Endothelial cell of umbilical vein (primary cell): ENCODE measurements around the gene CABCOCO1. TPM values are rescaled to one million over a fixed set of nuclear protein-coding genes. Genes with fewer than 3 reads are reported as not detected.
A peak's percentile ranks its signal among the peaks of the same experiment; 100 is the strongest.

ENCODE experiments used
- BruUV-seq: library from RNA; stranded (reverse); fragments of 400-500 nt; replicated peaks from 2 replicates; lab custom pipeline; 2021; lab: Mats Ljungman, UMichigan
- CTCF ChIA-PET: fragments of 300-600, 350-600 bp; sonication (Branson Sonifier 250); formaldehyde crosslinking; loops from one replicate; lab custom pipeline; 2021; ENCODE audit warnings: antibody characterized with exemption, inconsistent platforms; lab: Charles Lee
- POLR2A ChIA-PET: fragments of 300-600, 350-600 bp; sonication (Branson Sonifier 250); formaldehyde crosslinking; loops from one replicate; lab custom pipeline; 2021; ENCODE audit warnings: antibody characterized with exemption, inconsistent platforms; lab: Charles Lee
- DNase-seq: peaks from one replicate; pipeline ENCODE4 v3.0.0-alpha.2; 2011; ENCODE audit warnings: low read depth, low spot score
- FAIRE-seq: peaks from 2 replicates; lab custom pipeline; 2011; peaks lifted over from hg19 to GRCh38; lab: Jason Lieb, UNC
- H2AFZ ChIP-seq: 2 replicates; pipeline ENCODE4 v1.6.0; 2012; ENCODE audit warnings: low read depth, low read length, control low read depth, inconsistent platforms
- H3K27ac ChIP-seq: 2 replicates; pipeline ENCODE4 v1.5.1; 2011; ENCODE audit warnings: low read depth, mild to moderate bottlenecking, control low read depth, low read length, moderate library complexity; ENCODE audit not compliant: insufficient read depth
- H3K27me3 ChIP-seq, 2 experiments: 2 replicates each; pipeline versions ENCODE4 v1.6.0 to v1.6.1; 2011; ENCODE audit warnings: low read length in 2 of 2, mixed read lengths in 1 of 2; ENCODE audit not compliant: control insufficient read depth in 2 of 2, insufficient read depth in 2 of 2
- H3K36me3 ChIP-seq, 2 experiments: 2 replicates in 1 of 2; 3 replicates in 1 of 2; pipeline ENCODE4 v1.5.1; 2011; ENCODE audit warnings: low read length in 2 of 2, mild to moderate bottlenecking in 1 of 2, moderate library complexity in 1 of 2; ENCODE audit not compliant: control insufficient read depth in 2 of 2, insufficient read depth in 2 of 2; ENCODE audit errors: extremely low read depth in 1 of 2
- H3K4me1 ChIP-seq: 3 replicates; pipeline ENCODE4 v1.5.1; 2011; ENCODE audit warnings: mild to moderate bottlenecking, low read length; ENCODE audit not compliant: control insufficient read depth, insufficient read depth; ENCODE audit errors: extremely low read depth
- H3K4me2 ChIP-seq: 2 replicates; pipeline ENCODE4 v1.6.1; 2011; ENCODE audit warnings: low read length, control low read depth, mixed read lengths; ENCODE audit not compliant: insufficient read depth
- H3K4me3 ChIP-seq, 3 experiments: fragments of 200-600 bp in 1 of 3; sonication (generic), shearing (Covaris generic) in 1 of 3; replicated peaks in 1 of 3; 2 replicates each; pipeline ENCODE4 v1.5.1; 2011 to 2016; ENCODE audit warnings: control low read depth in 3 of 3, low read length in 3 of 3, mild to moderate bottlenecking in 2 of 3, inconsistent platforms in 1 of 3, low read depth in 1 of 3, moderate library complexity in 1 of 3; ENCODE audit not compliant: insufficient read depth in 1 of 3
- H3K79me2 ChIP-seq: 2 replicates; pipeline ENCODE4 v1.6.0; 2012; ENCODE audit warnings: low read length, inconsistent platforms; ENCODE audit not compliant: control insufficient read depth, insufficient read depth
- H3K9ac ChIP-seq: replicated peaks from 2 replicates; pipeline ENCODE3; 2011; ENCODE audit warnings: low read length, control low read depth; ENCODE audit not compliant: insufficient read depth; ENCODE audit errors: extremely low read depth
- H3K9me1 ChIP-seq: replicated peaks from 3 replicates; pipeline ENCODE4 v1.6.0; 2011; ENCODE audit warnings: mild to moderate bottlenecking, low read length; ENCODE audit not compliant: control insufficient read depth, insufficient read depth; ENCODE audit errors: extremely low read depth
- H3K9me3 ChIP-seq: replicated peaks from 2 replicates; pipeline ENCODE4 v1.5.1; 2012; ENCODE audit warnings: low read length, inconsistent platforms; ENCODE audit not compliant: control insufficient read depth, insufficient read depth
- H4K20me1 ChIP-seq: replicated peaks from 2 replicates; pipeline ENCODE3; 2011; ENCODE audit warnings: mild to moderate bottlenecking, low read length; ENCODE audit not compliant: control insufficient read depth, insufficient read depth; ENCODE audit errors: extremely low read depth
- CTCF ChIP-seq, 2 donors: IDR thresholded peaks; 1 replicate in 1 of 2; 2 replicates in 1 of 2; pipeline ENCODE4 v1.5.1; 2011; ENCODE audit warnings: low read length in 2 of 2, mild to moderate bottlenecking in 2 of 2, moderate library complexity in 2 of 2, control low read depth in 1 of 2, inconsistent platforms in 1 of 2, low read depth in 1 of 2; ENCODE audit not compliant: insufficient read depth in 1 of 2; ENCODE audit errors: extremely low read depth in 1 of 2
- FOS ChIP-seq: IDR thresholded peaks from 2 replicates; pipeline ENCODE4 v1.6.1; 2011; ENCODE audit warnings: mild to moderate bottlenecking, low read length, moderate library complexity, borderline replicate concordance; ENCODE audit not compliant: insufficient read depth
- GATA2 ChIP-seq: IDR thresholded peaks from 2 replicates; pipeline ENCODE4 v1.7.0; 2011; ENCODE audit warnings: low read depth, mild to moderate bottlenecking, moderate library complexity, mixed read lengths, low read length; ENCODE audit not compliant: insufficient read length, insufficient read depth
- JUN ChIP-seq: IDR thresholded peaks from 2 replicates; pipeline ENCODE4 v1.6.1; 2011; ENCODE audit warnings: borderline replicate concordance, low read depth; ENCODE audit not compliant: insufficient read length, insufficient read depth
- MYC ChIP-seq: IDR thresholded peaks from one replicate; pipeline ENCODE4 v1.6.1; 2011; ENCODE audit warnings: mild to moderate bottlenecking, low read depth, low read length
- POLR2A ChIP-seq: IDR thresholded peaks from 2 replicates; pipeline ENCODE4 v1.6.1; 2012; ENCODE audit warnings: low read depth, mild to moderate bottlenecking, control low read depth, low read length
- POLR2AphosphoS5 ChIP-seq: IDR thresholded peaks from 2 replicates; pipeline ENCODE4 v1.6.1; 2012; ENCODE audit warnings: low read depth, mild to moderate bottlenecking, control low read depth, low read length, moderate library complexity; ENCODE audit not compliant: insufficient read depth
- dilution Hi-C: fragments of 300-500 bp; cut with MboI; formaldehyde crosslinking; loops from one replicate; pipeline ENCODE4 v1.15.0; 2019; ENCODE audit warnings: low sequenced_read_pairs; ENCODE audit not compliant: extremely low pct_ligation_motif_present
- intact Hi-C: fragments of 100-400 bp; cut with micrococcal nuclease; formaldehyde crosslinking; loops from one replicate; pipeline ENCODE4 v1.10.0; 2022
- polyA plus RNA-seq, 4 experiments: library from polyadenylated mRNA; depleted of rRNA in 3 of 4; stranded (reverse) in 3 of 4; unstranded in 1 of 4; fragments of >200 nt; gene quantifications; 2 replicates each; pipeline versions ENCODE4 v1.2.1 to v1.2.3, GENCODE V29; 2011 to 2012; ENCODE audit warnings: missing spikeins in 1 of 4
- total RNA-seq: library from RNA; stranded (reverse); gene quantifications from 2 replicates; pipeline ENCODE4 v1.2.3, GENCODE V29; 2021
- TF ChIP-seq, protein P1 (sequence below): IDR thresholded peaks from 2 replicates; pipeline ENCODE4 v1.6.1; 2011; ENCODE audit not compliant: insufficient read depth, insufficient read length

CABCOCO1 gene
- total and polyA plus RNA-seq, 2 donors (not counting 3 experiments of a cell fraction or from before 2014, with no cell fraction given): 0.06 to 1.3 TPM

DNA sequence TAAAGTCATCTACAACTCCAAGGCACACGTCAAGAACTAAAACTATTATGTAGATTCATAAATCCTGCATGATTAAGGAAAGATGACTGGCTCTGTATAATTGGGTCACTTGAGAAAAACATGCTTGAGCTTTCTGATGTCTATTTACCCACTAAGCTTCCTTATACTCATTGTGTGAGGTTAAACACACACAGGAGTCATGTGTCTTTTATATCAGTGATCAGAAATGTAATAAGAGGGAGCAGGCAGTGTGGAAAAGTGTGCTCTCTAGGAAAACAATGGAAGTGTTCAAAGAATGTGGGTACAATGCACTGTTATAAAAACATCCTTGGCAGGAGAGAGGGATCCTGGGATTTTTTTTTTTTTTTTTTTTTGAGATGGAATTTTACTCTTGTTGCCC, 130.2 kb downstream of the CABCOCO1 start:
- DNase-seq (peak; percentile 87), FAIRE-seq (no peak)
- H4K20me1 ChIP-seq: no peaks in the 10 kb centered on the region
- no peaks in the 10 kb centered on the region for H3K9me1 ChIP-seq
- peaks cover 21% of the 10 kb centered on the region for H3K4me1 ChIP-seq
- H3K9me3 ChIP-seq: no peaks in the 10 kb centered on the region
- BruUV-seq: no TSS peak
- no peak for TF ChIP-seq CTCF (IDR thresholded peaks at IDR 0.05; ENCODE audit: extremely low read depth in 1 of 2, insufficient read depth in 1 of 2, low read depth in 1 of 2, low read length in 2 of 2)
- no peak for TF ChIP-seq POLR2A
- TF ChIP-seq MYC: no peak
- no peak for TF ChIP-seq FOS
- TF ChIP-seq GATA2: no peak
- TF ChIP-seq, protein P1, sequence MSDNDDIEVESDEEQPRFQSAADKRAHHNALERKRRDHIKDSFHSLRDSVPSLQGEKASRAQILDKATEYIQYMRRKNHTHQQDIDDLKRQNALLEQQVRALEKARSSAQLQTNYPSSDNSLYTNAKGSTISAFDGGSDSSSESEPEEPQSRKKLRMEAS: no peak
- TF ChIP-seq POLR2AphosphoS5: no peak
- TF ChIP-seq JUN: no peak
- H3K36me3 ChIP-seq: no peaks in the 10 kb centered on the region
- no peak overlapping the region for H3K4me2 ChIP-seq
- H3K27me3 ChIP-seq: no peaks in the 10 kb centered on the region
- no peak overlapping the region for H3K4me3 ChIP-seq
- no peak overlapping the region for H3K9ac ChIP-seq
- intact Hi-C loops (loop anchor here (2.0 to 5.0 kb wide), 2 partner anchors 41 to 44 kb away; no protein-coding TSS in a partner anchor), dilution Hi-C loops (no loop called here)
- H3K79me2 ChIP-seq: no peaks in the 10 kb centered on the region
- CTCF ChIA-PET: interaction anchor here (1.3 to 1.4 kb wide), 2 partner anchors 42 to 104 kb away, joined by 3 to 6 read pairs; no protein-coding TSS in a partner anchor
- no peak overlapping the region for H3K27ac ChIP-seq
- POLR2A ChIA-PET: no interaction called here
- H2AFZ ChIP-seq: no peak overlapping the region
